Neural progenitor cell (in vitro differentiated cells): ENCODE data around the gene POT1.

Experiments
- CTCF ChIP-seq: fragments of 200-600 bp; sonication (generic); IDR thresholded peaks from 2 replicates; pipeline ENCODE4 v1.5.1; 2017; ENCODE audit warnings: antibody characterized with exemption, mild to moderate bottlenecking
- EZH2 ChIP-seq: fragments of 200-600 bp; sonication (generic); IDR thresholded peaks from 2 replicates; pipeline ENCODE4 v1.6.1; 2017; ENCODE audit warnings: antibody characterized with exemption, mild to moderate bottlenecking, moderate library complexity

- no peak for TF ChIP-seq CTCF
- no peak for TF ChIP-seq EZH2
Measured at GRCh38 chr7:124773339-124773738, 156.3 kb downstream of the POT1 start.
